ENCODE results near the gene CARD11. TPM values are rescaled to one million over a fixed set of nuclear protein-coding genes. Genes with fewer than 3 reads are reported as not detected.

The CARD11 gene
- total and polyA plus RNA-seq, 7 experiments from 2014 or later, result 13.3 to 136 (median 113) TPM

GRCh38 chr7:3067606-3068380 lies 24.1 kb upstream of the CARD11 start:
- no peak for ATAC-seq
- peak overlapping the region in 8 of 9 donors; percentile 14 to 98 (median 60) for H3K27ac Mint-ChIP-seq
- no peaks in the 10 kb centered on the region for H3K36me3 ChIP-seq (ENCODE audit: control insufficient read depth in 2 of 3, insufficient read depth in 3 of 3, low read length in 3 of 3)

GRCh38 chr7:3067193-3067592 lies 23.5 kb upstream of the CARD11 start:
- intact Hi-C loops (cut with micrococcal nuclease), result loop anchor here in 1 of 2 donors (5.0 to 10.0 kb wide), 2 partner anchors 40 to 202 kb away; no protein-coding TSS in a partner anchor

More at GRCh38 chr7:3067606-3068380, 24.1 kb upstream of the CARD11 start:
- ChIA-PET CTCF (interaction anchor here (1.1 to 3.8 kb wide), 7 partner anchors 22 to 87 kb away, joined by 3 to 36 read pairs (median 7); no protein-coding TSS in a partner anchor), POLR2A (interaction anchor here (2.2 to 2.9 kb wide), 2 partner anchors 22 to 24 kb away, joined by 6 to 18 read pairs; no protein-coding TSS in a partner anchor)
- H3K4me3 ChIP-seq (ENCODE audit: low read length), result no peak overlapping the region
- Mint-ChIP-seq H3K27me3 (no peaks in the 10 kb centered on the region), H3K4me1 (peaks cover 66 to 89% (median 76%) of the 10 kb centered on the region in 7 donors), H3K9me3 (peaks cover 7 to 19% (median 14%) of the 10 kb centered on the region in 11 donors), H3K4me3 (peak overlapping the region in 5 of 10 donors; percentile 6 to 68 (median 23)), H3K36me3 (peaks cover 0 to 37% (median 9%) of the 10 kb centered on the region in 5 donors)
- no peak for DNase-seq
- no peaks in the 10 kb centered on the region for H3K9me3 ChIP-seq (ENCODE audit: control insufficient read depth in 2 of 3, low read length in 3 of 3)
- H3K27ac ChIP-seq (ENCODE audit: low read depth, low read length), result no peak overlapping the region
- peaks cover 61 to 75% of the 10 kb centered on the region in 2 donors for H3K4me1 ChIP-seq (ENCODE audit: control insufficient read depth in 2 of 2, insufficient read depth in 2 of 2, low read length in 2 of 2)
- no peaks in the 10 kb centered on the region for H3K27me3 ChIP-seq (ENCODE audit: control insufficient read depth in 2 of 2, insufficient read depth in 2 of 2, low read length in 2 of 2)
- intact Hi-C loops (cut with micrococcal nuclease), result loop anchor here in 1 of 2 donors (5.0 to 10.0 kb wide), 2 partner anchors 40 to 203 kb away; no protein-coding TSS in a partner anchor

GRCh38 chr7:3066506-3066905 lies 22.8 kb upstream of the CARD11 start:
- Mint-ChIP-seq H3K27ac (peak overlapping the region in 7 of 9 donors; percentile 65 to 98 (median 81)), H3K4me3 (peak overlapping the region in 6 of 10 donors; percentile 6 to 85 (median 32)), H3K27me3 (no peaks in the 10 kb centered on the region), H3K4me1 (peaks cover 67 to 91% (median 85%) of the 10 kb centered on the region in 7 donors), H3K36me3 (peaks cover 0 to 38% (median 8%) of the 10 kb centered on the region in 5 donors), H3K9me3 (peaks cover 6 to 18% (median 14%) of the 10 kb centered on the region in 11 donors)
- peaks cover 63 to 81% of the 10 kb centered on the region in 2 donors for H3K4me1 ChIP-seq (ENCODE audit: control insufficient read depth in 2 of 2, insufficient read depth in 2 of 2, low read length in 2 of 2)
- H3K27me3 ChIP-seq (ENCODE audit: control insufficient read depth in 2 of 2, insufficient read depth in 2 of 2, low read length in 2 of 2), result no peaks in the 10 kb centered on the region
- DNase-seq (no peak), ATAC-seq (no peak)
- no peaks in the 10 kb centered on the region for H3K36me3 ChIP-seq (ENCODE audit: control insufficient read depth in 2 of 3, insufficient read depth in 3 of 3, low read length in 3 of 3)
- no peak overlapping the region for H3K27ac ChIP-seq (ENCODE audit: low read depth, low read length)
- no peaks in the 10 kb centered on the region for H3K9me3 ChIP-seq (ENCODE audit: control insufficient read depth in 2 of 3, low read length in 3 of 3)
- CTCF ChIA-PET, result interaction anchor here (0.5 to 3.8 kb wide), 13 partner anchors 17 to 179 kb away, joined by 3 to 36 read pairs (median 6); no protein-coding TSS in a partner anchor
- no peak overlapping the region for H3K4me3 ChIP-seq (ENCODE audit: low read length)
- intact Hi-C loops (cut with micrococcal nuclease), result loop anchor here in 1 of 2 donors (5.0 to 10.0 kb wide), 2 partner anchors 41 to 202 kb away; no protein-coding TSS in a partner anchor
- POLR2A ChIA-PET, result interaction anchor here (1.2 to 3.5 kb wide), 4 partner anchors 22 to 54 kb away, joined by 4 to 31 read pairs (median 6); no protein-coding TSS in a partner anchor

More at GRCh38 chr7:3067193-3067592, 23.5 kb upstream of the CARD11 start:
- no peak overlapping the region for H3K27ac ChIP-seq (ENCODE audit: low read depth, low read length)
- ATAC-seq, result peak; percentile 36
- Mint-ChIP-seq H3K36me3 (peaks cover 0 to 39% (median 9%) of the 10 kb centered on the region in 5 donors), H3K27ac (peak overlapping the region in 8 of 9 donors; percentile 23 to 98 (median 70)), H3K27me3 (no peaks in the 10 kb centered on the region), H3K4me3 (peak overlapping the region in 3 of 10 donors; percentile 3 to 77 (median 33)), H3K4me1 (peaks cover 68 to 90% (median 81%) of the 10 kb centered on the region in 7 donors), H3K9me3 (peaks cover 7 to 19% (median 15%) of the 10 kb centered on the region in 11 donors)
- POLR2A ChIA-PET, result interaction anchor here (1.2 to 2.2 kb wide), 3 partner anchors 22 to 53 kb away, joined by 4 to 6 read pairs (median 5); no protein-coding TSS in a partner anchor
- no peak for DNase-seq
- CTCF ChIA-PET, result interaction anchor here (0.9 to 3.8 kb wide), 6 partner anchors 17 to 179 kb away, joined by 3 to 36 read pairs (median 8); no protein-coding TSS in a partner anchor
- no peaks in the 10 kb centered on the region for H3K36me3 ChIP-seq (ENCODE audit: control insufficient read depth in 2 of 3, insufficient read depth in 3 of 3, low read length in 3 of 3)
- H3K4me3 ChIP-seq (ENCODE audit: low read length), result no peak overlapping the region
- H3K27me3 ChIP-seq (ENCODE audit: control insufficient read depth in 2 of 2, insufficient read depth in 2 of 2, low read length in 2 of 2), result no peaks in the 10 kb centered on the region
- peaks cover 63 to 81% of the 10 kb centered on the region in 2 donors for H3K4me1 ChIP-seq (ENCODE audit: control insufficient read depth in 2 of 2, insufficient read depth in 2 of 2, low read length in 2 of 2)
- no peaks in the 10 kb centered on the region for H3K9me3 ChIP-seq (ENCODE audit: control insufficient read depth in 2 of 3, low read length in 3 of 3)

- Mint-ChIP-seq H3K9me3 (peaks cover 3 to 11% (median 7%) of the 10 kb centered on the region in 11 donors), H3K27ac (peak overlapping the region; percentile 68 to 98 (median 91)), H3K4me3 (peak overlapping the region; percentile 56 to 85 (median 72)), H3K4me1 (peaks cover 65 to 83% (median 80%) of the 10 kb centered on the region in 7 donors), H3K27me3 (no peaks in the 10 kb centered on the region), H3K36me3 (peaks cover 0 to 30% (median 4%) of the 10 kb centered on the region in 5 donors)
- Histone ChIP-seq H3K36me3 (ENCODE audit: control insufficient read depth in 2 of 3, insufficient read depth in 3 of 3, low read length in 3 of 3) (no peaks in the 10 kb centered on the region), H3K27me3 (ENCODE audit: control insufficient read depth in 2 of 2, insufficient read depth in 2 of 2, low read length in 2 of 2) (no peaks in the 10 kb centered on the region), H3K9me3 (ENCODE audit: control insufficient read depth in 2 of 3, low read length in 3 of 3) (no peaks in the 10 kb centered on the region), H3K4me3 (ENCODE audit: low read length) (peak overlapping the region; percentile 28), H3K4me1 (ENCODE audit: control insufficient read depth in 2 of 2, insufficient read depth in 2 of 2, low read length in 2 of 2) (peaks cover 63 to 78% of the 10 kb centered on the region in 2 donors), H3K27ac (ENCODE audit: low read depth, low read length) (peak overlapping the region; percentile 54)
- ATAC-seq (peak; percentile 58), DNase-seq (peak; percentile 32 to 61 (median 50))
- POLR2A ChIA-PET, result interaction anchor here (1.0 to 3.5 kb wide), 9 partner anchors 11 to 55 kb away, joined by 4 to 31 read pairs (median 6); no protein-coding TSS in a partner anchor
- intact Hi-C loops (cut with micrococcal nuclease), result loop anchor here (1.0 to 10.0 kb wide), 7 partner anchors 27 to 201 kb away; no protein-coding TSS in a partner anchor
- CTCF ChIA-PET, result interaction anchor here (0.7 to 3.8 kb wide), 13 partner anchors 10 to 91 kb away, joined by 3 to 36 read pairs (median 6); no protein-coding TSS in a partner anchor
These were observed 22.1 kb upstream of the CARD11 start for GRCh38 chr7:3065724-3066143.

GRCh38 chr7:3064067-3064466 lies 20.4 kb upstream of the CARD11 start:
- H3K27ac ChIP-seq (ENCODE audit: low read depth, low read length), result no peak overlapping the region
- peak overlapping the region in 6 of 9 donors; percentile 4 to 98 (median 92) for H3K27ac Mint-ChIP-seq

More at GRCh38 chr7:3064067-3064466, 20.4 kb upstream of the CARD11 start:
- H3K9me3 ChIP-seq (ENCODE audit: control insufficient read depth in 2 of 3, low read length in 3 of 3), result no peaks in the 10 kb centered on the region
- no peak for ATAC-seq
- Mint-ChIP-seq H3K27me3 (no peaks in the 10 kb centered on the region), H3K9me3 (peaks cover 0 to 5% (median 0%) of the 10 kb centered on the region in 11 donors), H3K4me3 (peak overlapping the region in 8 of 10 donors; percentile 37 to 85 (median 75)), H3K36me3 (peaks cover 0 to 13% (median 0%) of the 10 kb centered on the region in 5 donors), H3K4me1 (peaks cover 52 to 71% (median 67%) of the 10 kb centered on the region in 7 donors)
- intact Hi-C loops (cut with micrococcal nuclease), result loop anchor here in 1 of 2 donors (10.0 kb wide), 1 partner anchor 199 kb away; no protein-coding TSS in a partner anchor
- ChIA-PET CTCF (interaction anchor here (1.0 to 3.8 kb wide), 3 partner anchors 55 to 192 kb away, joined by 3 to 30 read pairs (median 4); no protein-coding TSS in a partner anchor), POLR2A (interaction anchor here (0.6 to 3.5 kb wide), 4 partner anchors 12 to 54 kb away, joined by 3 to 31 read pairs (median 7); partner anchors contain the start of gene CARD11)
- no peak for DNase-seq
- H3K36me3 ChIP-seq (ENCODE audit: control insufficient read depth in 2 of 3, insufficient read depth in 3 of 3, low read length in 3 of 3), result no peaks in the 10 kb centered on the region
- H3K4me3 ChIP-seq (ENCODE audit: low read length), result no peak overlapping the region
- H3K27me3 ChIP-seq (ENCODE audit: control insufficient read depth in 2 of 2, insufficient read depth in 2 of 2, low read length in 2 of 2), result no peaks in the 10 kb centered on the region
- peaks cover 53 to 61% of the 10 kb centered on the region in 2 donors for H3K4me1 ChIP-seq (ENCODE audit: control insufficient read depth in 2 of 2, insufficient read depth in 2 of 2, low read length in 2 of 2)
